Astrocyte (in vitro differentiated cells and primary cell): ENCODE results near the gene CALD1. TPM values are rescaled to one million over a fixed set of nuclear protein-coding genes. Genes with fewer than 3 reads are reported as not detected.

Source experiments
- DNase-seq: peaks from one replicate; pipeline ENCODE4 v3.0.0-alpha.2; 2010; ENCODE audit warnings: low read depth
- FAIRE-seq: peaks from 2 replicates; lab custom pipeline; 2011; peaks lifted over from hg19 to GRCh38; lab: Jason Lieb, UNC
- H2AFZ ChIP-seq: 2 replicates; pipeline ENCODE4 v1.6.0; 2012; ENCODE audit warnings: low read depth, low read length, inconsistent platforms
- H3K27ac ChIP-seq: 2 replicates; pipeline ENCODE4 v1.5.1; 2011; ENCODE audit warnings: low read depth, low read length, inconsistent platforms
- H3K27me3 ChIP-seq: 2 replicates; pipeline ENCODE4 v1.6.0; 2011; ENCODE audit warnings: low read length, inconsistent platforms; ENCODE audit not compliant: insufficient read depth
- H3K36me3 ChIP-seq: 2 replicates; pipeline ENCODE4 v1.5.1; 2011; ENCODE audit warnings: low read length, inconsistent platforms; ENCODE audit not compliant: insufficient read depth
- H3K4me1 ChIP-seq: 2 replicates; pipeline ENCODE4 v1.5.1; 2011; ENCODE audit warnings: low read length, inconsistent platforms; ENCODE audit not compliant: insufficient read depth
- H3K4me2 ChIP-seq: 2 replicates; pipeline ENCODE4 v1.6.0; 2012; ENCODE audit warnings: low read length, inconsistent platforms
- H3K4me3 ChIP-seq: 2 replicates; pipeline ENCODE4 v1.5.1; 2011; ENCODE audit warnings: low read depth, mild to moderate bottlenecking, low read length, inconsistent platforms; ENCODE audit not compliant: insufficient read depth
- H3K79me2 ChIP-seq: 2 replicates; pipeline ENCODE4 v1.6.0; 2012; ENCODE audit warnings: mild to moderate bottlenecking, low read length, inconsistent platforms; ENCODE audit not compliant: insufficient read depth
- H3K9ac ChIP-seq: 2 replicates; pipeline ENCODE4 v1.6.0; 2012; ENCODE audit warnings: mild to moderate bottlenecking, low read length, inconsistent platforms
- H3K9me3 ChIP-seq: 2 replicates; pipeline ENCODE4 v1.5.1; 2012; ENCODE audit warnings: low read depth, mild to moderate bottlenecking, low read length, inconsistent platforms; ENCODE audit not compliant: insufficient read depth
- H4K20me1 ChIP-seq: 2 replicates; pipeline ENCODE4 v1.6.0; 2012; ENCODE audit warnings: low read length, inconsistent platforms; ENCODE audit not compliant: insufficient read depth
- H3K27ac Mint-ChIP-seq: one replicate; pipeline ENCODE4 v1.8.0; 2021; ENCODE audit warnings: mild to moderate bottlenecking, mixed read lengths; ENCODE audit not compliant: unreplicated experiment
- H3K27me3 Mint-ChIP-seq: one replicate; pipeline ENCODE4 v1.8.0; 2021; ENCODE audit warnings: low read depth, mixed read lengths; ENCODE audit not compliant: unreplicated experiment
- H3K36me3 Mint-ChIP-seq: one replicate; pipeline ENCODE4 v1.8.0; 2021; ENCODE audit warnings: low read depth, mixed read lengths; ENCODE audit not compliant: unreplicated experiment
- H3K4me1 Mint-ChIP-seq: one replicate; pipeline ENCODE4 v1.8.0; 2021; ENCODE audit warnings: low read depth, mixed read lengths; ENCODE audit not compliant: unreplicated experiment
- H3K4me3 Mint-ChIP-seq: one replicate; pipeline ENCODE4 v1.8.0; 2021; ENCODE audit warnings: mild to moderate bottlenecking, moderate library complexity, mixed read lengths; ENCODE audit not compliant: unreplicated experiment
- H3K9me3 Mint-ChIP-seq: one replicate; pipeline ENCODE4 v1.8.0; 2021; ENCODE audit warnings: mild to moderate bottlenecking, mixed read lengths; ENCODE audit not compliant: unreplicated experiment
- CTCF ChIP-seq: IDR thresholded peaks from 2 replicates; pipeline ENCODE4 v1.5.1; 2011; ENCODE audit warnings: low read depth, mild to moderate bottlenecking, inconsistent platforms, low read length, moderate library complexity; ENCODE audit not compliant: insufficient read depth
- EZH2 ChIP-seq: IDR thresholded peaks from 2 replicates; pipeline ENCODE4 v1.6.1; 2012; ENCODE audit warnings: mild to moderate bottlenecking, low read length, inconsistent platforms; ENCODE audit not compliant: insufficient read depth
- total RNA-seq: library from RNA; stranded (reverse); gene quantifications from 2 replicates; pipeline ENCODE4 v1.2.1, GENCODE V29; 2021

CALD1 gene
- total RNA-seq, 1 donor from 2014 or later = 1,872 TPM

- Histone ChIP-seq H3K36me3 (peaks cover 30% of the 10 kb centered on the region), H2AFZ (no peak overlapping the region), H3K9me3 (no peaks in the 10 kb centered on the region), H3K27ac (peak overlapping the region; percentile 81), H3K9ac (peak overlapping the region; percentile 73), H3K4me3 (peak overlapping the region; percentile 43), H3K4me2 (peak overlapping the region; percentile 82), H3K27me3 (no peaks in the 10 kb centered on the region), H3K4me1 (peaks cover 62% of the 10 kb centered on the region), H3K79me2 (peaks cover 88% of the 10 kb centered on the region), H4K20me1 (peaks cover 88% of the 10 kb centered on the region)
- Mint-ChIP-seq H3K4me3 (peak overlapping the region; percentile 55), H3K4me1 (peaks cover 82% of the 10 kb centered on the region), H3K36me3 (peaks cover 18% of the 10 kb centered on the region), H3K27ac (peak overlapping the region; percentile 88), H3K9me3 (no peaks in the 10 kb centered on the region), H3K27me3 (no peaks in the 10 kb centered on the region)
- DNase-seq (peak; percentile 77), FAIRE-seq (no peak)
- TF ChIP-seq CTCF (no peak), EZH2 (no peak)
Observed at GRCh38 chr7:134890246-134891240, 111.1 kb downstream of the CALD1 start.

GRCh38 chr7:134891262-134891695, 111.8 kb downstream of the CALD1 start:
- peak overlapping the region; percentile 73 for H3K9ac ChIP-seq
- DNase-seq = peak; percentile 96
- H2AFZ ChIP-seq = no peak overlapping the region
- H3K36me3 ChIP-seq = peaks cover 30% of the 10 kb centered on the region
- no peak for FAIRE-seq
- peak overlapping the region; percentile 43 for H3K4me3 ChIP-seq
- peaks cover 55% of the 10 kb centered on the region for H3K4me1 ChIP-seq
- no peaks in the 10 kb centered on the region for H3K27me3 ChIP-seq
- no peaks in the 10 kb centered on the region for H3K27me3 Mint-ChIP-seq
- peak overlapping the region; percentile 55 for H3K4me3 Mint-ChIP-seq
- H3K27ac ChIP-seq = peak overlapping the region; percentile 81
- peaks cover 78% of the 10 kb centered on the region for H3K4me1 Mint-ChIP-seq
- no peak for TF ChIP-seq EZH2
- TF ChIP-seq CTCF = no peak
- H3K36me3 Mint-ChIP-seq = peaks cover 19% of the 10 kb centered on the region
- H3K9me3 Mint-ChIP-seq = no peaks in the 10 kb centered on the region
- H3K9me3 ChIP-seq = no peaks in the 10 kb centered on the region
- peak overlapping the region; percentile 82 for H3K4me2 ChIP-seq
- H3K79me2 ChIP-seq = peaks cover 95% of the 10 kb centered on the region
- peak overlapping the region; percentile 88 for H3K27ac Mint-ChIP-seq
- peaks cover 93% of the 10 kb centered on the region for H4K20me1 ChIP-seq
